ENCODE data around the gene CLDND1. TPM values are rescaled to one million over a fixed set of nuclear protein-coding genes. Genes with fewer than 3 reads are reported as not detected.

The CLDND1 gene
- total RNA-seq, 1 experiment from 2014 or later, result 90.7 TPM

GRCh38 chr3:98551236-98551635 lies 28.5 kb upstream of the CLDND1 start:
- intact Hi-C loops (cut with micrococcal nuclease; ENCODE audit: unreplicated experiment), result no loop called here
- Histone ChIP-seq H3K4me1 (ENCODE audit: insufficient read depth, low read length, poor library complexity, severe bottlenecking) (no peaks in the 10 kb centered on the region), H3K9me3 (ENCODE audit: low read depth, low read length, poor library complexity, severe bottlenecking) (no peaks in the 10 kb centered on the region), H3K4me3 (ENCODE audit: low read depth, low read length, poor library complexity, severe bottlenecking) (no peak overlapping the region), H3K36me3 (ENCODE audit: insufficient read depth, low read length, poor library complexity, severe bottlenecking) (no peaks in the 10 kb centered on the region), H3K27me3 (replicated peaks; ENCODE audit: insufficient read depth, low read depth, low read length, poor library complexity) (peaks cover 56% of the 10 kb centered on the region), H3K27ac (ENCODE audit: low read depth, low read length, poor library complexity, severe bottlenecking) (no peak overlapping the region)
- POLR2A ChIA-PET (ENCODE audit: low non-redundant PET), result no interaction called here
- no peak for DNase-seq (ENCODE audit: low spot score)
- BruUV-seq (replicated peaks), result no TSS peak
- CTCF ChIA-PET, result no interaction called here
- TF ChIP-seq CTCF (conservative IDR thresholded peaks at IDR 0.05; ENCODE audit: low read depth, low read length) (no peak), EZH2 (IDR thresholded peaks at IDR 0.05; ENCODE audit: borderline replicate concordance, low read depth, low read length, poor library complexity, severe bottlenecking) (no peak)

GRCh38 chr3:98550833-98551232 lies 28.1 kb upstream of the CLDND1 start:
- no peaks in the 10 kb centered on the region for H3K9me3 ChIP-seq (ENCODE audit: low read depth, low read length, poor library complexity, severe bottlenecking)
- no peak overlapping the region for H3K27ac ChIP-seq (ENCODE audit: low read depth, low read length, poor library complexity, severe bottlenecking)
- H3K27me3 ChIP-seq (replicated peaks; ENCODE audit: insufficient read depth, low read depth, low read length, poor library complexity), result peaks cover 55% of the 10 kb centered on the region
- H3K4me3 ChIP-seq (ENCODE audit: low read depth, low read length, poor library complexity, severe bottlenecking), result no peak overlapping the region
- no peaks in the 10 kb centered on the region for H3K36me3 ChIP-seq (ENCODE audit: insufficient read depth, low read length, poor library complexity, severe bottlenecking)
- no peak for DNase-seq (ENCODE audit: low spot score)
- no peak for TF ChIP-seq EZH2 (IDR thresholded peaks at IDR 0.05; ENCODE audit: borderline replicate concordance, low read depth, low read length, poor library complexity, severe bottlenecking)
- TF ChIP-seq CTCF (conservative IDR thresholded peaks at IDR 0.05; ENCODE audit: low read depth, low read length), result no peak
- no TSS peak for BruUV-seq (replicated peaks)
- POLR2A ChIA-PET (ENCODE audit: low non-redundant PET), result no interaction called here
- H3K4me1 ChIP-seq (ENCODE audit: insufficient read depth, low read length, poor library complexity, severe bottlenecking), result no peaks in the 10 kb centered on the region
- CTCF ChIA-PET, result no interaction called here
- intact Hi-C loops (cut with micrococcal nuclease; ENCODE audit: unreplicated experiment), result no loop called here

GRCh38 chr3:98548544-98548943 lies 25.8 kb upstream of the CLDND1 start:
- TF ChIP-seq EZH2 (IDR thresholded peaks at IDR 0.05; ENCODE audit: borderline replicate concordance, low read depth, low read length, poor library complexity, severe bottlenecking) (no peak), CTCF (conservative IDR thresholded peaks at IDR 0.05; ENCODE audit: low read depth, low read length) (no peak)
- no peak for DNase-seq (ENCODE audit: low spot score)
- Histone ChIP-seq H3K36me3 (ENCODE audit: insufficient read depth, low read length, poor library complexity, severe bottlenecking) (no peaks in the 10 kb centered on the region), H3K27ac (ENCODE audit: low read depth, low read length, poor library complexity, severe bottlenecking) (no peak overlapping the region), H3K9me3 (ENCODE audit: low read depth, low read length, poor library complexity, severe bottlenecking) (no peaks in the 10 kb centered on the region), H3K27me3 (replicated peaks; ENCODE audit: insufficient read depth, low read depth, low read length, poor library complexity) (peaks cover 57% of the 10 kb centered on the region), H3K4me1 (ENCODE audit: insufficient read depth, low read length, poor library complexity, severe bottlenecking) (no peaks in the 10 kb centered on the region), H3K4me3 (ENCODE audit: low read depth, low read length, poor library complexity, severe bottlenecking) (no peak overlapping the region)
- no TSS peak for BruUV-seq (replicated peaks)
- POLR2A ChIA-PET (ENCODE audit: low non-redundant PET), result no interaction called here
- intact Hi-C loops (cut with micrococcal nuclease; ENCODE audit: unreplicated experiment), result no loop called here
- CTCF ChIA-PET, result no interaction called here

Data from A673 (cell line).